Measurements from ENCODE around the gene MAPK8.

The MAPK8 gene

GRCh38 chr10:48474765-48475365, 168.4 kb downstream of the MAPK8 start:
- DNase-seq = no peak
- Mint-ChIP-seq H3K9me3 (no peaks in the 10 kb centered on the region), H3K4me3 (no peak overlapping the region), H3K4me1 (no peaks in the 10 kb centered on the region), H3K36me3 (ENCODE audit: low read depth) (no peaks in the 10 kb centered on the region), H3K27ac (no peak overlapping the region), H3K27me3 (no peaks in the 10 kb centered on the region)
- no peak for ATAC-seq

- DNase-seq = no peak
- Mint-ChIP-seq H3K4me3 (no peak overlapping the region), H3K27me3 (no peaks in the 10 kb centered on the region), H3K27ac (no peak overlapping the region), H3K9me3 (no peaks in the 10 kb centered on the region), H3K36me3 (ENCODE audit: low read depth) (no peaks in the 10 kb centered on the region), H3K4me1 (no peaks in the 10 kb centered on the region)
- ATAC-seq = no peak
These were observed 169.4 kb downstream of the MAPK8 start for GRCh38 chr10:48475943-48476278.

GRCh38 chr10:48476279-48476982, 170.0 kb downstream of the MAPK8 start:
- Mint-ChIP-seq H3K27me3 (no peaks in the 10 kb centered on the region), H3K9me3 (no peaks in the 10 kb centered on the region), H3K36me3 (ENCODE audit: low read depth) (no peaks in the 10 kb centered on the region), H3K4me3 (no peak overlapping the region), H3K4me1 (no peaks in the 10 kb centered on the region), H3K27ac (no peak overlapping the region)
- ATAC-seq = no peak
- no peak for DNase-seq

GRCh38 chr10:48477141-48477540, 170.7 kb downstream of the MAPK8 start:
- DNase-seq = no peak
- no peak overlapping the region for H3K4me3 Mint-ChIP-seq
- H3K9me3 Mint-ChIP-seq = no peaks in the 10 kb centered on the region
- H3K36me3 Mint-ChIP-seq (ENCODE audit: low read depth) = no peaks in the 10 kb centered on the region
- ATAC-seq = no peak
- H3K27ac Mint-ChIP-seq = no peak overlapping the region
- no peaks in the 10 kb centered on the region for H3K27me3 Mint-ChIP-seq
- no peaks in the 10 kb centered on the region for H3K4me1 Mint-ChIP-seq

GRCh38 chr10:48477616-48478015, 171.1 kb downstream of the MAPK8 start:
- ATAC-seq = no peak
- Mint-ChIP-seq H3K27me3 (no peaks in the 10 kb centered on the region), H3K4me1 (no peaks in the 10 kb centered on the region), H3K27ac (no peak overlapping the region), H3K9me3 (no peaks in the 10 kb centered on the region), H3K36me3 (ENCODE audit: low read depth) (no peaks in the 10 kb centered on the region), H3K4me3 (no peak overlapping the region)
- DNase-seq = no peak

GRCh38 chr10:48478469-48478868, 172.0 kb downstream of the MAPK8 start:
- H3K27me3 Mint-ChIP-seq = no peaks in the 10 kb centered on the region
- DNase-seq = no peak
- ATAC-seq = no peak
- no peaks in the 10 kb centered on the region for H3K4me1 Mint-ChIP-seq
- H3K9me3 Mint-ChIP-seq = no peaks in the 10 kb centered on the region
- no peak overlapping the region for H3K4me3 Mint-ChIP-seq
- no peaks in the 10 kb centered on the region for H3K36me3 Mint-ChIP-seq (ENCODE audit: low read depth)
- no peak overlapping the region for H3K27ac Mint-ChIP-seq

GRCh38 chr10:48478980-48479811, 172.7 kb downstream of the MAPK8 start:
- H3K27ac Mint-ChIP-seq = no peak overlapping the region
- no peaks in the 10 kb centered on the region for H3K27me3 Mint-ChIP-seq
- ATAC-seq = no peak
- no peaks in the 10 kb centered on the region for H3K36me3 Mint-ChIP-seq (ENCODE audit: low read depth)
- H3K9me3 Mint-ChIP-seq = no peaks in the 10 kb centered on the region
- no peak overlapping the region for H3K4me3 Mint-ChIP-seq
- DNase-seq = no peak
- no peaks in the 10 kb centered on the region for H3K4me1 Mint-ChIP-seq

GRCh38 chr10:48480397-48481374, 174.2 kb downstream of the MAPK8 start:
- Mint-ChIP-seq H3K27me3 (peaks cover 3% of the 10 kb centered on the region), H3K36me3 (ENCODE audit: low read depth) (no peaks in the 10 kb centered on the region), H3K4me1 (no peaks in the 10 kb centered on the region), H3K4me3 (no peak overlapping the region), H3K27ac (no peak overlapping the region), H3K9me3 (no peaks in the 10 kb centered on the region)
- ATAC-seq (no peak), DNase-seq (no peak)

GRCh38 chr10:48481385-48481784, 174.9 kb downstream of the MAPK8 start:
- ATAC-seq = no peak
- no peak overlapping the region for H3K27ac Mint-ChIP-seq
- DNase-seq = no peak
- H3K9me3 Mint-ChIP-seq = no peaks in the 10 kb centered on the region
- no peak overlapping the region for H3K4me3 Mint-ChIP-seq
- peaks cover 3% of the 10 kb centered on the region for H3K27me3 Mint-ChIP-seq
- H3K4me1 Mint-ChIP-seq = no peaks in the 10 kb centered on the region
- H3K36me3 Mint-ChIP-seq (ENCODE audit: low read depth) = no peaks in the 10 kb centered on the region

GRCh38 chr10:48482207-48482606, 175.7 kb downstream of the MAPK8 start:
- ATAC-seq (no peak), DNase-seq (no peak)
- H3K27me3 Mint-ChIP-seq = peaks cover 4% of the 10 kb centered on the region
- no peaks in the 10 kb centered on the region for H3K4me1 Mint-ChIP-seq
- H3K9me3 Mint-ChIP-seq = no peaks in the 10 kb centered on the region
- H3K36me3 Mint-ChIP-seq (ENCODE audit: low read depth) = no peaks in the 10 kb centered on the region
- no peak overlapping the region for H3K4me3 Mint-ChIP-seq
- no peak overlapping the region for H3K27ac Mint-ChIP-seq

GRCh38 chr10:48484911-48485310, 178.4 kb downstream of the MAPK8 start:
- Mint-ChIP-seq H3K36me3 (ENCODE audit: low read depth) (no peaks in the 10 kb centered on the region), H3K4me1 (no peaks in the 10 kb centered on the region), H3K27ac (no peak overlapping the region), H3K4me3 (no peak overlapping the region), H3K9me3 (no peaks in the 10 kb centered on the region), H3K27me3 (peaks cover 5% of the 10 kb centered on the region)
- ATAC-seq (no peak), DNase-seq (no peak)

- DNase-seq = no peak
- no peaks in the 10 kb centered on the region for H3K36me3 Mint-ChIP-seq (ENCODE audit: low read depth)
- no peaks in the 10 kb centered on the region for H3K4me1 Mint-ChIP-seq
- no peak for ATAC-seq
- H3K27ac Mint-ChIP-seq = no peak overlapping the region
- peaks cover 5% of the 10 kb centered on the region for H3K27me3 Mint-ChIP-seq
- no peak overlapping the region for H3K4me3 Mint-ChIP-seq
- no peaks in the 10 kb centered on the region for H3K9me3 Mint-ChIP-seq
These were observed 179.2 kb downstream of the MAPK8 start for GRCh38 chr10:48485711-48486110.

- no peak overlapping the region for H3K27ac Mint-ChIP-seq
- peaks cover 5% of the 10 kb centered on the region for H3K27me3 Mint-ChIP-seq
- H3K9me3 Mint-ChIP-seq = no peaks in the 10 kb centered on the region
- no peak for DNase-seq
- H3K36me3 Mint-ChIP-seq (ENCODE audit: low read depth) = no peaks in the 10 kb centered on the region
- no peaks in the 10 kb centered on the region for H3K4me1 Mint-ChIP-seq
- ATAC-seq = no peak
- H3K4me3 Mint-ChIP-seq = no peak overlapping the region
These were observed 180.8 kb downstream of the MAPK8 start for GRCh38 chr10:48487244-48487643.
